B cell (primary cell): ENCODE results near the gene SOAT2. TPM values are rescaled to one million over a fixed set of nuclear protein-coding genes. Genes with fewer than 3 reads are reported as not detected.

Experiments
- ATAC-seq: fragments of 200-7000 bp; cut with Tn5 transposase; one replicate; pipeline ENCODE4 v1.10.0; 2021; ENCODE audit warnings: low read depth, mild to moderate bottlenecking, moderate number of reproducible peaks, moderate library complexity
- CTCF ChIA-PET: fragments of 350-600 bp; sonication (Branson Sonifier 250); formaldehyde crosslinking; loops from one replicate; lab custom pipeline; 2021; ENCODE audit warnings: antibody characterized with exemption, inconsistent platforms; lab: Charles Lee
- POLR2A ChIA-PET: fragments of 350-600 bp; sonication (Branson Sonifier 250); formaldehyde crosslinking; loops from one replicate; lab custom pipeline; 2021; ENCODE audit warnings: antibody characterized with exemption; lab: Charles Lee
- DNase-seq: peaks from one replicate; pipeline ENCODE4 v3.0.0; 2013
- H2AFZ ChIP-seq: 2 replicates; pipeline ENCODE4 v1.6.1; 2012; ENCODE audit warnings: mild to moderate bottlenecking, low read depth, low read length; ENCODE audit not compliant: insufficient read depth, poor library complexity, severe bottlenecking
- H3K27ac ChIP-seq, 2 donors: 1 replicate in 1 of 2; 2 replicates in 1 of 2; pipeline ENCODE4 v1.5.1; 2012 to 2013; ENCODE audit warnings: low read length in 2 of 2, mild to moderate bottlenecking in 2 of 2, moderate library complexity in 1 of 2
- H3K27me3 ChIP-seq, 4 experiments: fragments of 200-600 bp in 1 of 4; sonication (generic) in 1 of 4; replicated peaks in 1 of 4; 1 replicate in 2 of 4; 2 replicates in 2 of 4; pipeline versions ENCODE4 v1.6.1 to v1.7.0; 2013 to 2016; ENCODE audit warnings: low read length in 3 of 4, mild to moderate bottlenecking in 2 of 4, mixed read lengths in 1 of 4, moderate library complexity in 1 of 4; ENCODE audit not compliant: insufficient read depth in 4 of 4, control insufficient read depth in 3 of 4; ENCODE audit errors: control extremely low read depth in 1 of 4
- H3K36me3 ChIP-seq, 2 experiments: replicated peaks in 1 of 2; 1 replicate in 1 of 2; 2 replicates in 1 of 2; pipeline versions ENCODE4 v1.6.1 to v1.7.1; 2013; ENCODE audit warnings: low read length in 1 of 2; ENCODE audit not compliant: insufficient read depth in 2 of 2, control insufficient read depth in 1 of 2; ENCODE audit errors: control extremely low read depth in 1 of 2, extremely low read depth in 1 of 2
- H3K4me1 ChIP-seq, 2 donors: fragments of 200-600 bp in 1 of 2; sonication (generic) in 1 of 2; 1 replicate in 1 of 2; 2 replicates in 1 of 2; pipeline versions ENCODE4 v1.5.1 to v1.6.1; 2013 to 2017; ENCODE audit warnings: low read length in 2 of 2; ENCODE audit not compliant: control insufficient read depth in 2 of 2, insufficient read depth in 2 of 2
- H3K4me2 ChIP-seq: replicated peaks from 2 replicates; pipeline ENCODE3; 2012; ENCODE audit warnings: mild to moderate bottlenecking, low read depth, low read length; ENCODE audit not compliant: poor library complexity, severe bottlenecking
- H3K4me3 ChIP-seq, 5 experiments: fragments of 200-600 bp in 1 of 5; sonication (generic) in 1 of 5; 1 replicate in 3 of 5; 2 replicates in 2 of 5; pipeline versions ENCODE4 v1.5.1 to v1.7.0; 2011 to 2016; ENCODE audit warnings: low read length in 4 of 5, mild to moderate bottlenecking in 4 of 5, low read depth in 2 of 5, control low read depth in 1 of 5, moderate library complexity in 1 of 5; ENCODE audit not compliant: insufficient read depth in 1 of 5; ENCODE audit errors: control extremely low read depth in 1 of 5, extremely low read depth in 1 of 5
- H3K79me2 ChIP-seq: fragments of 200-600 bp; sonication (generic); one replicate; pipeline ENCODE4 v1.6.0; 2016; ENCODE audit warnings: low read length; ENCODE audit not compliant: control insufficient read depth, insufficient read depth
- H3K9ac ChIP-seq: fragments of 200-600 bp; sonication (generic); 2 replicates; pipeline ENCODE4 v1.6.1; 2017; ENCODE audit warnings: mild to moderate bottlenecking, low read length, moderate library complexity
- H3K9me3 ChIP-seq, 3 donors: one replicate each; pipeline versions ENCODE4 v1.6.1 to v1.7.1; 2013; ENCODE audit warnings: low read length in 2 of 3; ENCODE audit not compliant: control insufficient read depth in 2 of 3, insufficient read depth in 1 of 3; ENCODE audit errors: control extremely low read depth in 1 of 3
- H4K20me1 ChIP-seq: 2 replicates; pipeline ENCODE4 v1.6.0; 2012; ENCODE audit warnings: mild to moderate bottlenecking, low read length; ENCODE audit not compliant: insufficient read depth, control insufficient read depth, poor library complexity, severe bottlenecking
- H3K27ac Mint-ChIP-seq: one replicate; pipeline ENCODE4 v1.8.0; 2021; ENCODE audit warnings: mixed read lengths
- H3K27me3 Mint-ChIP-seq: one replicate; pipeline ENCODE4 v1.8.0; 2021; ENCODE audit warnings: mixed read lengths
- H3K4me1 Mint-ChIP-seq: one replicate; pipeline ENCODE4 v1.8.0; 2021; ENCODE audit warnings: mixed read lengths
- H3K4me3 Mint-ChIP-seq: one replicate; pipeline ENCODE4 v1.8.0; 2021; ENCODE audit warnings: mixed read lengths
- H3K9me3 Mint-ChIP-seq: one replicate; pipeline ENCODE4 v1.8.0; 2022; ENCODE audit warnings: mixed read lengths; ENCODE audit not compliant: insufficient read depth
- CTCF ChIP-seq: fragments of 200-600 bp; IDR thresholded peaks from one replicate; pipeline ENCODE4 v1.8.0; 2022; ENCODE audit warnings: antibody characterized with exemption, mild to moderate bottlenecking
- EZH2 ChIP-seq: IDR thresholded peaks from 2 replicates; pipeline ENCODE4 v1.6.1; 2012; ENCODE audit warnings: borderline replicate concordance, low read depth, mild to moderate bottlenecking, moderate library complexity, low read length; ENCODE audit not compliant: insufficient read depth, poor library complexity, severe bottlenecking
- WGBS: methylation state at CpG from one replicate; pipeline ENCODE4 v1.1.5; 2013; ENCODE audit warnings: missing lambda C conversion rate; ENCODE audit not compliant: insufficient coverage; 5-methylcytosine and 5-hydroxymethylcytosine counted together
- intact Hi-C: fragments of 100-400 bp; cut with micrococcal nuclease; formaldehyde crosslinking; loops from one replicate; pipeline ENCODE4 v1.10.0; 2022
- polyA plus RNA-seq: library from polyadenylated mRNA; depleted of rRNA; stranded (reverse); fragments of >200 nt; gene quantifications from 2 replicates; pipeline ENCODE4 v1.2.3, GENCODE V29; 2012
- total RNA-seq, 2 donors: library from RNA; stranded (reverse); fragments of 120-200 nt in 1 of 2; gene quantifications; 1 replicate in 1 of 2; 2 replicates in 1 of 2; pipeline versions ENCODE4 v1.2.3 to v1.2.4, GENCODE V29; 2013 to 2022

The SOAT2 gene
- total and polyA plus RNA-seq, 2 donors (not counting 1 experiment from before 2014, with no cell fraction given), result 0.31 TPM; not detected in 1

- Histone ChIP-seq H4K20me1 (no peaks in the 10 kb centered on the region), H3K4me1 (no peaks in the 10 kb centered on the region), H3K27me3 (no peaks in the 10 kb centered on the region), H3K9ac (no peak overlapping the region), H2AFZ (no peak overlapping the region), H3K27ac (no peak overlapping the region), H3K36me3 (no peaks in the 10 kb centered on the region), H3K79me2 (no peaks in the 10 kb centered on the region), H3K4me3 (no peak overlapping the region), H3K9me3 (no peaks in the 10 kb centered on the region), H3K4me2 (no peak overlapping the region)
- DNase-seq, result no peak
- WGBS, result 92% methylated on average over 33 of the region's 33 CpGs
- peaks cover 4% of the 10 kb centered on the region for H3K27me3 Mint-ChIP-seq
- TF ChIP-seq CTCF, result no peak
- TF ChIP-seq EZH2, result no peak
- H3K4me1 Mint-ChIP-seq, result no peaks in the 10 kb centered on the region
- H3K9me3 Mint-ChIP-seq, result no peaks in the 10 kb centered on the region
- ChIA-PET CTCF (no interaction called here), POLR2A (no interaction called here)
- no peak overlapping the region for H3K27ac Mint-ChIP-seq
- no peak overlapping the region for H3K4me3 Mint-ChIP-seq
- no peak for ATAC-seq
- intact Hi-C loops, result no loop called here
These were observed 12.0 kb downstream of the SOAT2 start for GRCh38 chr12:53115112-53115890.

- WGBS, result 96% methylated on average over 8 of the region's 8 CpGs
- H3K4me3 Mint-ChIP-seq, result no peak overlapping the region
- Histone ChIP-seq H3K36me3 (no peaks in the 10 kb centered on the region), H3K4me2 (no peak overlapping the region), H2AFZ (no peak overlapping the region), H3K9ac (no peak overlapping the region), H3K9me3 (no peaks in the 10 kb centered on the region), H3K79me2 (no peaks in the 10 kb centered on the region), H3K4me3 (no peak overlapping the region), H4K20me1 (no peaks in the 10 kb centered on the region), H3K27me3 (no peaks in the 10 kb centered on the region), H3K4me1 (no peaks in the 10 kb centered on the region), H3K27ac (no peak overlapping the region)
- no peak for DNase-seq
- H3K27me3 Mint-ChIP-seq, result peaks cover 4% of the 10 kb centered on the region
- TF ChIP-seq CTCF (no peak), EZH2 (no peak)
- ChIA-PET CTCF (no interaction called here), POLR2A (no interaction called here)
- H3K4me1 Mint-ChIP-seq, result no peaks in the 10 kb centered on the region
- intact Hi-C loops, result no loop called here
- no peaks in the 10 kb centered on the region for H3K9me3 Mint-ChIP-seq
- ATAC-seq, result no peak
- no peak overlapping the region for H3K27ac Mint-ChIP-seq
These were observed 12.8 kb downstream of the SOAT2 start for GRCh38 chr12:53115891-53116648.
